Ishikawa (cell line): ENCODE measurements around the gene INKA2.

Experiments used
- CEBPB ChIP-seq: IDR thresholded peaks from 2 replicates; pipeline ENCODE4 v1.6.1; 2012
- CREB1 ChIP-seq: IDR thresholded peaks from 2 replicates; pipeline ENCODE4 v1.6.1; 2012; ENCODE audit warnings: low read depth
- EGR1 ChIP-seq: IDR thresholded peaks from 2 replicates; pipeline ENCODE4 v1.6.1; 2012
- EP300 ChIP-seq: IDR thresholded peaks from 2 replicates; pipeline ENCODE4 v1.6.1; 2012; ENCODE audit warnings: borderline replicate concordance
- FOXM1 ChIP-seq: IDR thresholded peaks from 2 replicates; pipeline ENCODE4 v1.6.1; 2012; ENCODE audit warnings: low read depth, borderline replicate concordance
- NFIC ChIP-seq: IDR thresholded peaks from 2 replicates; pipeline ENCODE4 v1.6.1; 2012
- RAD21 ChIP-seq: IDR thresholded peaks from 2 replicates; pipeline ENCODE4 v1.6.1; 2012; ENCODE audit warnings: low read depth
- TAF1 ChIP-seq: IDR thresholded peaks from 2 replicates; pipeline ENCODE4 v1.6.1; 2012; ENCODE audit warnings: low read depth, mild to moderate bottlenecking
- TCF12 ChIP-seq: IDR thresholded peaks from 2 replicates; pipeline ENCODE4 v1.6.1; 2012; ENCODE audit warnings: low read depth
- TEAD4 ChIP-seq: IDR thresholded peaks from 2 replicates; pipeline ENCODE4 v1.6.1; 2012
- YY1 ChIP-seq: IDR thresholded peaks from 2 replicates; pipeline ENCODE4 v1.6.1; 2012; ENCODE audit warnings: low read depth
- ZBTB7A ChIP-seq: IDR thresholded peaks from 2 replicates; pipeline ENCODE4 v1.6.1; 2012; ENCODE audit warnings: low read depth
- TF ChIP-seq, protein P1 (sequence below): IDR thresholded peaks from 2 replicates; pipeline ENCODE4 v1.6.1; 2012; ENCODE audit warnings: low read depth, mild to moderate bottlenecking
- TF ChIP-seq, protein P2 (sequence below): IDR thresholded peaks from 2 replicates; pipeline ENCODE4 v1.6.1; 2012
- TF ChIP-seq, protein P3 (sequence below): IDR thresholded peaks from 2 replicates; pipeline ENCODE4 v1.6.1; 2012

INKA2 gene

DNA sequence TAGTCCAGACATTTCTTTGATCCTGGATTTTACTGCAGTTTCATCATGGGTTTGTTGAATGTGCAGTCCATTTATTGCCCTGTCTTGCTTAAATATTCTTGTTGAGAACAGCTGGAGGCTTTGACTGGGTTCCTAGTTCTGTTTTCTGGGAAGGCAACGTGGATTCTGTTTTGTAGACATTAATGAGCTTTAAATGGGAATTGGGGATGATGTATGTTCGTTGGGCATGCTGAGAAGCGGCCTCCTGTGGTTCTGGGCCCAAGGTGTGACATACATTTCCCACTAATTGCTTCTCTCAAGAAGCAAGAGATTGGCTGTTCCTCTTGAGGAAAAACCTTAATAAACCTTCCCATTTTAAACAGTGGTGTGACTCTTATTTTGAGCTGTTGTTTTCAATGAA is 22.9 kb downstream of the INKA2 start:
- no peak for TF ChIP-seq YY1
- TF ChIP-seq, protein P1, sequence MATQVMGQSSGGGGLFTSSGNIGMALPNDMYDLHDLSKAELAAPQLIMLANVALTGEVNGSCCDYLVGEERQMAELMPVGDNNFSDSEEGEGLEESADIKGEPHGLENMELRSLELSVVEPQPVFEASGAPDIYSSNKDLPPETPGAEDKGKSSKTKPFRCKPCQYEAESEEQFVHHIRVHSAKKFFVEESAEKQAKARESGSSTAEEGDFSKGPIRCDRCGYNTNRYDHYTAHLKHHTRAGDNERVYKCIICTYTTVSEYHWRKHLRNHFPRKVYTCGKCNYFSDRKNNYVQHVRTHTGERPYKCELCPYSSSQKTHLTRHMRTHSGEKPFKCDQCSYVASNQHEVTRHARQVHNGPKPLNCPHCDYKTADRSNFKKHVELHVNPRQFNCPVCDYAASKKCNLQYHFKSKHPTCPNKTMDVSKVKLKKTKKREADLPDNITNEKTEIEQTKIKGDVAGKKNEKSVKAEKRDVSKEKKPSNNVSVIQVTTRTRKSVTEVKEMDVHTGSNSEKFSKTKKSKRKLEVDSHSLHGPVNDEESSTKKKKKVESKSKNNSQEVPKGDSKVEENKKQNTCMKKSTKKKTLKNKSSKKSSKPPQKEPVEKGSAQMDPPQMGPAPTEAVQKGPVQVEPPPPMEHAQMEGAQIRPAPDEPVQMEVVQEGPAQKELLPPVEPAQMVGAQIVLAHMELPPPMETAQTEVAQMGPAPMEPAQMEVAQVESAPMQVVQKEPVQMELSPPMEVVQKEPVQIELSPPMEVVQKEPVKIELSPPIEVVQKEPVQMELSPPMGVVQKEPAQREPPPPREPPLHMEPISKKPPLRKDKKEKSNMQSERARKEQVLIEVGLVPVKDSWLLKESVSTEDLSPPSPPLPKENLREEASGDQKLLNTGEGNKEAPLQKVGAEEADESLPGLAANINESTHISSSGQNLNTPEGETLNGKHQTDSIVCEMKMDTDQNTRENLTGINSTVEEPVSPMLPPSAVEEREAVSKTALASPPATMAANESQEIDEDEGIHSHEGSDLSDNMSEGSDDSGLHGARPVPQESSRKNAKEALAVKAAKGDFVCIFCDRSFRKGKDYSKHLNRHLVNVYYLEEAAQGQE: no peak

DNA sequence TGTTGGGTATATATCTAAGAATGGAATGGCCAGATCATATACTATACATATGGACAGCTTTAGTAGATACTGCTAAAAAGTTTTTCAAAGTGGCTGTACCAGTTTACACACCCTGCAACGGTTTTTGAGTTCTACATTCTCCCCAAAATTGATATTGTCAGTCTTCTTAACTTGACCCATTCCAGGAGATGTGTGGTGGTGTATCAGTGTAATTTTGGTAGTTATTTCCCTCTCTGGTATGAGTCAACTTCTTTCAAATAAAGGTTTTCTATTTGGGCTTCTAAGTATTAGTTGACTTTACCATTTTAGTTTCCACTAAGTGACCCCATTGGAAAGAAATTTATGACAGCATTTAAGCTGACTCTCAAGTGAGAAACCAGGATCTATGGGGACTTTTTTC is 29.2 kb downstream of the INKA2 start:
- TF ChIP-seq CEBPB (no peak), ZBTB7A (no peak), TEAD4 (no peak), EP300 (no peak)
- TF ChIP-seq, protein P2, sequence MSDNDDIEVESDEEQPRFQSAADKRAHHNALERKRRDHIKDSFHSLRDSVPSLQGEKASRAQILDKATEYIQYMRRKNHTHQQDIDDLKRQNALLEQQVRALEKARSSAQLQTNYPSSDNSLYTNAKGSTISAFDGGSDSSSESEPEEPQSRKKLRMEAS: no peak

DNA sequence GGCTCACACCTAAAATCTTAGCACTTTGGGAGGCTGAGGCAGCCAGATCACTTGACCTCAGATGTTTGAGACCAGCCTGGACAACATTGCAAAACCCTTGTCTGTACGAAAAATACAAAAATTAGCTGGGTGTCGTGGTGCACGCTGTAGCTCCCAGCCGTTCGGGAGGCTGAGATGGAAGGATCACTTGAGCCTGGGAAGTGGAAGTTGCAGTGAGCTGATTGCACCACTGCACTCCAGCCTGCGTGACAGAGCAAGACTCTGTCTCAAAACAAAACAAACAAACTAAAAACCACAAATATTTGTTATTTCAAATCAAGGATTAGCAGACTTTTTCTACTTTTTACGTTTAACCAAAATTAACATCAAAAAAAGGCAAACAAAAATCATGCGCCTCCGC is 31.3 kb downstream of the INKA2 start:
- no peak for TF ChIP-seq YY1
- TF ChIP-seq NFIC: no peak
- TF ChIP-seq EGR1: no peak
- TF ChIP-seq, protein P2: no peak
- TF ChIP-seq, protein P1: no peak
- TF ChIP-seq EP300: no peak

DNA sequence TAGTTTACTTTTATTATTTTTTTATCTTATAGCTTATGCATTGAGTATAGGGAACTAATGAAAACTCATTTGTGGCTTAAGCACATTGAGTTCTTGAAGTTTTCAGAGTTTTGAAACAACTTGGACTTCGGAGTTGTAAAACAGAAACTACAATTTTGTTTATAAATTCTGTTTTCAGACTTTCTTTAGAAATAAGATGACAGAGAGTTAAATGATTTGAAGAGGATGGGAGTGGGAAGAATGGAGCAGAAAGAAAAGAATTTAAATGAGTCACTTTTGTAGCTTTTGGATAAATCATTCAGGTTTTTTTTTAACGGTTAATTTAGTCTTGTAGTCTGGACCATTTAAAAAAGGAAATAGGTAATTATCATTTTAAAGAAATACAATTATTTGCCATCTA is 32.3 kb downstream of the INKA2 start:
- TF ChIP-seq CEBPB (no peak), NFIC (no peak), YY1 (no peak), EGR1 (no peak), CREB1 (no peak), EP300 (no peak), ZBTB7A (no peak), TEAD4 (no peak), RAD21 (no peak), TCF12 (no peak), FOXM1 (no peak), TAF1 (no peak)
- TF ChIP-seq, protein P3, sequence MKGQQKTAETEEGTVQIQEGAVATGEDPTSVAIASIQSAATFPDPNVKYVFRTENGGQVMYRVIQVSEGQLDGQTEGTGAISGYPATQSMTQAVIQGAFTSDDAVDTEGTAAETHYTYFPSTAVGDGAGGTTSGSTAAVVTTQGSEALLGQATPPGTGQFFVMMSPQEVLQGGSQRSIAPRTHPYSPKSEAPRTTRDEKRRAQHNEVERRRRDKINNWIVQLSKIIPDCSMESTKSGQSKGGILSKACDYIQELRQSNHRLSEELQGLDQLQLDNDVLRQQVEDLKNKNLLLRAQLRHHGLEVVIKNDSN: no peak
- TF ChIP-seq, protein P1: no peak
- TF ChIP-seq, protein P2: no peak

DNA sequence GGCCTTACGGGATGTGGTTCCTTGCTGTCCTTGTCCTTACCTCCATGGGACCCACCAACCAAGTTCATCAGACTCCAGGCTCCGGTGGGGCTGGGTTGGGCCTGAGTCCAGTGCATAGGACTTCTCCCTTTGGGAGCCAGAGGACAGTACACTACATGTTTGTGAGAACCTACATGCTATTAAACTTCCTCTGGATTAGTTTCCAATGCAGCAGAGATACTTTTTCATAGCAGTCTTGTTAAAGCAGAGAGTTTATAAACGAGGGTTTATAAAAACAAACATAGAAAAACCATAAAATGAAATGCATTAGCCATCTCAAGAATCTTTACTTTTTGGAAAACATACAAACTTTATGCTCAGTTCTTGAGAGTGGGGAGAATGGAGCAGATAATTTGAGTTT is 33.4 kb downstream of the INKA2 start:
- TF ChIP-seq TCF12 (no peak), RAD21 (no peak), ZBTB7A (no peak), NFIC (no peak), TAF1 (no peak)
- TF ChIP-seq, protein P3: no peak
- TF ChIP-seq, protein P2: no peak
- TF ChIP-seq, protein P1: no peak
